ENCODE measurements around the gene TTC21A.
"Not testable (repeated sequence)": the region's sequence is repeated elsewhere in the genome, so short reads cannot be mapped to it uniquely, and the experiment has no call there.

Gene TTC21A

DNA sequence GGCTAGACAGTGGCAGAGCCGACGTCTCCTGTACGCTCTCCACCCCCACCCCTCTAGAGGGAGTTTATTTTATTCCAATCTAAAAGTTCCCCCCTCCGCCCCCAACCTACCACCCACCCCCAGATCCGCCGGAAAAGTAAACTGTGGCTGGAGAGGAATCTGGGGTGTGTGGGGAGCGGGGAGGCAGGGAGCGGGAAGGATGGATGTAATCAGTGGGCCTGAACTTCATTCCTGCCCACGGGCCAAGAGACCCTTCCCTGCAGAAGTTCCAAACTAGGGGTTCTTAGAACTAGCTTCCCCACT lies 46.4 kb downstream of the TTC21A start:
- no peak for DNase-seq

DNA sequence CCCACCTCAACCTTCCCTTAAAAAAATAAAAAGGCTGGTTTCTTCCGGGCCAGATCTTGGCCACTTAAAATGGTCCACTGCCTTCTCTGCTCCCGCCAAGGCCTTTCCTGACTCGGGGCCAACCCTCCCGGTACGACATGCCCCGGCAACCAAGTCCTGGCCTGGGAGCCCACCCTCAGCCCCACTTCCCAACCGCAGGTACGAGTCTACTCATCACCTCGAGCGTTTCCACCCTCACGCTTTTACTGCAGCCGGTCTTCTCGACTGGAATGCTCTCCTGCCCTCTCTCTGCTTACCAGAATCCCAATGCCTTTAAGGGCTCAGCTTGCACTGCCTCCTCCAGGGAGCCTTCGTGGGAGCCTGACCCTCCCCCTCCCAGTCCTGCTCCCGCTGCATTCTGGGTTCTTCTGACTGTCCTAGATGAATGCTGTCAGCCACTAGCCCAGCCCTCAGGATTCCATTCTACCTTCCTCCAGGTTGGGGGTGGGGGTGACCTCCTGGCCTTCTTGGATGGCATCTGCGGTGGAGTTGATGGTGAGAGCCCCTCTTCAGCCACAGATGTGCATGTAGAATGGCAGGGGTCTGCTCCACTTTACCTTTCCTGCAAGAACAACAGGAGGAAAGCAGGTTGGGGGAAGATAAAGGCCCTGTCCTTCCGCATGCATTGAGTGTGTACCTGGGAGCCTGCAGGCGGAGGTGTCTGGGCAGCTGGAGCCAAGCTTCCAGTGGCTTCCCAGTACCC lies 47.0 kb downstream of the TTC21A start:
- no peak for DNase-seq

- DNase-seq, result no peak
Observed at GRCh38 chr3:39156421-39156820, 48.9 kb downstream of the TTC21A start.

DNA sequence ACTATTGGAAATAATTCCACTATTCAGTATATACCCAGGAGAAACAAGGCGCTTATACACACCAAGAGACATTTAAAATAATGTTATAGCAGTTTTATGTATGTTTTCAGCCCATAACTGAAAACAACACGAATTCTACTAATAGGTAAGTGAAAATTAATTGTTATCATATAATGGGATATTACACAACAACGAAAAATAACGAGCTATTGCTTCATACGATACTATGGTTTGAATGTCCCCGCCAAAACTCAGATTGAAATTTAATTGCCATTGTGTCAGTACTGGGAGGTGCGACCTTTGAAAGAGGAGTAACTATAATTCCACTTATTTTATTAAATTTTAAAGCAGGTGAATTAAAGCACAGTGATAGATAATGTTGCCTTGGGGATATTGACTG lies 49.9 kb downstream of the TTC21A start:
- DNase-seq, result no peak

DNA sequence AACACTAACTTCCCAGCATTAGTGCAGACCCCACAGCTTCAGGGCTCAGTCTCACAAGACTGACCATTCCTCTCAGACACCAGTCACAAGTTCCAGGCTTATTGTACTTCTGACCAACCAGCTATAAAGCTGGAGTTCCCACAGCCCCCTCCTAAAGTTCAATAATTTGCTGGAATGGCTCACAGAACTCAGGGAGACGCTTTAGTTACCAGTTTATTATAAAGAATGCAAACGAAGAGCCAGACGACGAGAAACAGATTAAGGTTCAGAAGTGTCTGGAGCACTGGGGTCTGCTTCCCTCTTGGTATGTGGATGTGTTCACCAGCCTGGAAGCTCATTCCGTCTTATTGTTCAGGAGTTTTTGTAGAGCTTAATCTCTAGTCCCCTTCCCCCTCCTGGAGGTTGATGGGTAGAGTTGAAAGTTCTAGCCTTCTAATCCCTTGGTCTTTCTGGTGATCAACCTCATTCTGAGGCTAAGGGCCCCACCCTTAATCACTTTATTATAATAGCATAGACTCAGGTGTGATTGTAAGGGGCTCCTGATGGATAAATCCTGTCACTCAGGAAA lies 50.8 kb downstream of the TTC21A start:
- DNase-seq, result no peak

DNA sequence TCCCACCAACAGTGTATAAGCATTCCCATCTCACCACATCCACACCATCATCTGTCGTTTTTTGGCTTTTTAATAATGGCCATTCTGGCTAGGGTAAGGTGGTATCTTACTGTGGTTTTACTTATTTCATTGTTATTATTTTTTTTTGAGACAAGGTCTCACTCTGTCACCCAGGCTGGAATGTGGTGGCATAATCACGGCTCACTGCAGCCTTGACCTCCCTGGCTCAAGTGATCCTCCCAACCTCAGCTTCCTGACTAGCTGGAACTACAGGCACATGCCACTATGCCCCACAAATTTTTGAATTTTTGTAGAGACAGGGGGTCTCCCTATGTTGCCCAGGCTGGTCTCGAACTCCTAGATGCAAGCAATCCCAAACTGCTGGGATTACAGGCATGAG lies 56.9 kb downstream of the TTC21A start:
- no peak for DNase-seq

- DNase-seq, result no peak
Observed at GRCh38 chr3:39165518-39165917, 58.0 kb downstream of the TTC21A start.

DNA sequence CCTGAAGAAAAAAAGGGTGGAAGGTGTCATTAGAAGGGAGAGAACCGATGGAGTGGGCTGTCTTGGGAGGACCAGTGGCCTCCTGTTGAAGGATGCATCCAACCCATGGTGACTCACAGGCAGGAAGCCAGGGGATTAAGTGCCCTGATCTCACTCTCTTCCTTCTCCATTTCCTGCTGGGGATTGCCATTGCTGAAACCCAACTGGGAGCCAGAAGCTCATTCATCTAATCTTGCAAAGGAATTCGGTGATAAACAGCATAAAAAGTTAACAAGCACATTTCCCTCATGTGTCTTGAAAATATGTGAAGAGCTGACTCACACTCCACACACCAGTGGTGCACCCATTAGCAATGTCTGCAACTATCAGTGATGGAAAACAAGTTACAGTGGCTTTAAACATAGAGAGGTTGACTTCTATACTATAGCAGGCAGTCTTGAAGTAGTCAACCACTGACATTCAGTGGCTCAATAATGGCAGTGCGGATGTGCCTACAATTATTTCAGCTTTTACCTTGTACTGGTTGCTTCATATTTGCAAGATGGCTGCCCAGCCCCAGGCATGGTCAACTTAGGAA lies 58.7 kb downstream of the TTC21A start:
- no peak for DNase-seq

DNA sequence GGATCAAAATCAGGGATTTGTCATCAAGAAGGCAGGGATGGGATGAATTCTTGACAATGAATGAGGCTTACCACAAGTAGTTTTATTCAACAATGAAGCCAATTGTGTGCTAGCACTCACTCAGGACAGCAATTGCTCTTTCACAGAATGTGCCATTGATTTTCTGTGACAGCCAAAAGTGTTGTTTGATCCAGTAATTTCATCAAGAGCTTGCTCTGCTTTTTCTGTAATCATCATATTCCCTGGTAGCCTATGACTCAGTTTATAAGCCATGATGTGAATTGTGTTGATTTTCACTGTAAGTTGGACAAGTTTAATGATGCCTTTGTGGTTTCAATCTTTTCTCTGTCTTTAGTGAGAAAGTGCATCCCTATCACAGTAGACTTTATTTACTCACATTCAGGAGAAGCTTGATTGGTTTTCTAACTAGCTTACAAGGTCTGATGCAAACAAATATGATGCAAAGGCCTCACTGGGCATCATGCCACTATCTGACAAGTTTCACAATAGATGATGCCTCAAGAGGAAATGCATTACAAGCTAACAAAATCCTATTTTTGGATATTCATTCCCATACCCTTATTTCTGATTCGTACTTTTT lies 59.6 kb downstream of the TTC21A start:
- DNase-seq, result no peak

DNA sequence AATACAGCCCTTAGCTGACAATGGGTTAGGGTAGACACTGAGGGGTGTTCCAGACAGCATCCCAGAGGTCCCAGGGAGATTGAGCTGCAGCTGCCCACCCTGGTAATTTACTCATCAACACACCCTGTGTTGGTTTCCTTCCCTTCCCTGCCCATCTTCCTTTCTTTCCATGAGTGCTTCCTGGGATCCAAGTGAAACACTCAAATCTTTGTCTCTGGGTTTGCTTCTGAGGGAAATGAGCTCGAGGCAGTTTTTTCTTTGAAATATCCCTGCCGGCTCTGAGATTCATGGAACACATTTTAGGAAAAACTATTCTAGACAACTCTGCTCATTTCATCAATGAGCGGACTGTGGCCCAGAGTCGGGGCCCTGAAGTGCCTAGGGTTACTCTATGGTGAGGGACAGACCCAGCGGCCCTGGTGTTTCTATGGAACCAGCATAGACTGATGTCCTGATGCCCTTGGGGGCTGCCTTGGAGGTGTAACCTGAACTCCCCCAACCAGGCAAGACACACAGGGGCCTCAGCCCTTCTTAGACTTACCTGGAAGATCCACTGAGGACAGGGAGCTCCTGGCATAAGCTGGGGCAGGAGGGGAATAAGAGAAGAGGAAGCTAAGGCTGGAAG lies 60.8 kb downstream of the TTC21A start:
- no peak for DNase-seq

DNA sequence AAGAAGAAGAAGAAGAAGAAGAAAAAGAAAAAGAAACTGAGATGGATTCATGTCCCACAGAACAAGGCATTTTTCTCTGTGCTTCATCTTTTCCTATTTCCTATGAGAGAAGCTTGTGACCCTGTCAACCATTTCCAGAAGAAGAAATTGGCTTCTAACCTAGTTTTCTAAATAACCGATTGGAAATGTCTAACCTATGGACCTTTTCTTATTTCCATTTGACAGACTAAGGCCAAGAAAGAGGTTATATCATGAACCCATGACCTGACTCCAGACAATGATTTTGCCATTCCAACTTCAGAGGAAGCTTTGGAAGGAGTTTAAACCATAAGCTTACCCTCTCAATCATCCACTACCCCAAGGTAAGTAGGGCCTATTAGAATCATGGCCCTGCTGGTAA lies 62.2 kb downstream of the TTC21A start:
- no peak for DNase-seq

- DNase-seq, result no peak
Observed at GRCh38 chr3:39170461-39170860, 63.0 kb downstream of the TTC21A start.

DNA sequence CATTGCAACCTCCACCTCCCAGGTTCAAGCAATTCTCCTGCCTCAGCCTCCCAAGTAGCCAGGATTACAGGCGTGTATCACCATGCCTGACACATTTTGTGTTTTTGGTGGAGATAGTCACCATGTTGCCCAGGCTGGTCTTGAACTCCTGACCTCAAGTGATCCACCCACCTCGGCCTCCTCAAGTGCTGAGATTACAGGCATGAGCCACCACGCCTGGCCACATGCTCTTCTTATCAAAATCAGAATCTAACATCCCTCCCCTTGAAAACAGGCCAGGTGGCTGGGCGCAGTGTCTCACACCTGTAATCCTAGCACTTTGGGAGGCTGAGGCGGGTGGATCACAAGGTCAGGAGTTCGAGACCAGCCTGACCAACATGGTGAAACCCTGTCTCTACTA lies 63.4 kb downstream of the TTC21A start:
- not testable (repeated sequence) for DNase-seq

DNA sequence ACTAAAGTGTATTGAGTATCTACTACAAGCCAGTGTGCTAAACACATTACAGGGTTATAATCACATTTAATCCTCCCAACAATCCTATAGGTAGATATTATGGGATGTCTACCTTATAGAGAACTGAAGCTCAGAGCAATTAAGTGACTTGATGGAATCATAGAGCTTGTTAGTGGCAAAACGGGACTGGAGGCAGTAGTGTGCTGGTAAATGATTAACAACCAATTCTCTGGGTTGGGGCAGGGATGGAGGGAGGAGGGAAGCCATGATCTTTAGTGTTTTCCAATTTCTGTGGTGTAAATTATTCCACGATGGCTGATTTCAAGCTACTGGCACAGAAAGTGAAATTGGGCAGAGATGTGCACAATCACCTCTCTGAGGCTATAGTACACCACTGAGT lies 64.4 kb downstream of the TTC21A start:
- no peak for DNase-seq

- DNase-seq, result no peak
Observed at GRCh38 chr3:39173318-39174125, 66.0 kb downstream of the TTC21A start.

GRCh38 chr3:39176025-39176714 lies 68.7 kb downstream of the TTC21A start:
- DNase-seq, result no peak

- peak; percentile 87 for DNase-seq
Observed at GRCh38 chr3:39177708-39178332, 70.3 kb downstream of the TTC21A start.

DNA sequence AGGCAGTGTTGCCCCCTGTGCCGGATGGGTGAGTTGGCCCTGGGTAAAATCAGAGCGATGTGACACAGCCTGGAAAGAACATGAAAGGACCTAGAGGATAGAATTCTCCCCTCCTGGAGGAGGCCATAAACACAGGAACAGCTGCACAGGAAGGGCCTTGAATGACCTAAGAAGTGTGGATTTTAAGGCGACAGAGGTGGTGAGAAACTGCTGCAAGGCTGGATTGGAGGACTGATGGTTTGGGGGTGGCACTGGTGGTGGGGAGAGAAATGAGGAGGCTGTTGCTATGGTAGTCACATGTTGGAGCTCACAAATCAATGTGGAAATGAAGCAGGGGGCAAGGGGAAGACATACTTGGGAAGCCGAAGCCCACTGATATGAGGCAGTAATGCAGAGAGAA lies 71.1 kb downstream of the TTC21A start:
- no peak for DNase-seq

GRCh38 chr3:39180183-39180545 lies 72.7 kb downstream of the TTC21A start:
- no peak for DNase-seq

GRCh38 chr3:39180546-39181346 lies 73.3 kb downstream of the TTC21A start:
- peak; percentile 95 for DNase-seq

All from CD4-positive, alpha-beta T cell treated with Interleukin-10 for 1 hour (primary cell).